Measurements from ENCODE around the gene SUSD4.

The SUSD4 gene

GRCh38 chr1:223227486-223228196, 136.3 kb downstream of the SUSD4 start:
- no peak for DNase-seq

DNA sequence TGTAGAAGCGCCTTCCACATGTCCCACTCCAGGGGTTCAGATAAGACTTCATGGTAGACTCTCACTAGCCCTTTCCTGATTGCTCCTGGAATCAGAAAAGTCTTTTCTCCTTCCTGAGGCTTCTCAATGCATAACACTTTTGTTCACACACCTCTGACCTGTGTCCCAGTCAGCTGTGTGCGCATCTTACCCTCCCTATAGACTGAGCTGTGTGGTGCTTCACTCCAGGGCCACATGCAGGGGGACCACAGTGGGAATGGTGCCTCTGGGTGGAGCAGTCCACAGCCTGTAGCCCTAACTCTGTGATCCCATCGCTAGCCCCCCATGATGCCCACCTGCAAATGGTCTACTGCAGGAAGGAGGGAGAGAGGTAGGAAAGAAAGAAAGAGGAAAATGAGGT, 136.9 kb downstream of the SUSD4 start:
- DNase-seq: no peak

DNA sequence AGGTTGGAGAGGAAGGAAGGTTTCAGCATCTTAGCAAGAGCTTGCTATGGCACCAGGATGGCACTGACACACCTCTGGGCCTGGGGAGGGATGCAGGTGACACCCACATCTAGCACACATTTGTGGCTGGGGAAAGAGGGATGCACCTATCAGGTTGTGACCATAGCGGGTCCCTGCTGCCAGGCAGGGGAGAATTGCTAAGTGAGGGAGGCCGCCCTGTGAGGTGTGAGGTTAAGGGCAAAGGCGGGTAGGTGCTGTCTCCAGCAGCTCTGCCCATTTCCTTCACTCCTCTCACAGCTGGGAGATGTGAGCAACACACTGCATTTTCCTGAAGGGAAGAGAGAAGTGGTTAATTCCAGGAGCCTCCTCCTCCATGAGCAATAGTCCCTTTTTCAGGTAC, 137.7 kb downstream of the SUSD4 start:
- no peak for DNase-seq

DNA sequence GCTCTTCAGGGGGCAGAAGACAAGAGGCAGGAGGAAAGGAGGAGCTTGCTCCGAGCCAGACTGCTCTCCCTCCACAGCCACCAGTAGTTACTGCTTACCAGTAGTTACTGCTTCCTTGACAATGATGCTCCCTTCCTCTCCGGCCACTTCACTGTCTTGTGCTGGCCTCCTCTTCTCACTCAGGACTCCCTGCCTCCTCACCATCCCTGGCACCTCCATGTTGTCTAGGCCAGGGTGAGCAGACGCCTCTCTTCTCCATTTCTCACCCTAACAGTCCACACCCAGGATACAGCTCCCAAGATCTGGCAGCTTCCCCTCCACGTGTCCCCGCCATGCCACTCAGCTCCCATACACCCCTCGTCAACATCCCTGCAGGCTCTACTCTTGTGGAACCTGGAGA, 138.5 kb downstream of the SUSD4 start:
- DNase-seq: no peak

GRCh38 chr1:223225061-223225460, 138.9 kb downstream of the SUSD4 start:
- no peak for DNase-seq

- no peak for DNase-seq
Measured at GRCh38 chr1:223224465-223224864, 139.5 kb downstream of the SUSD4 start.

DNA sequence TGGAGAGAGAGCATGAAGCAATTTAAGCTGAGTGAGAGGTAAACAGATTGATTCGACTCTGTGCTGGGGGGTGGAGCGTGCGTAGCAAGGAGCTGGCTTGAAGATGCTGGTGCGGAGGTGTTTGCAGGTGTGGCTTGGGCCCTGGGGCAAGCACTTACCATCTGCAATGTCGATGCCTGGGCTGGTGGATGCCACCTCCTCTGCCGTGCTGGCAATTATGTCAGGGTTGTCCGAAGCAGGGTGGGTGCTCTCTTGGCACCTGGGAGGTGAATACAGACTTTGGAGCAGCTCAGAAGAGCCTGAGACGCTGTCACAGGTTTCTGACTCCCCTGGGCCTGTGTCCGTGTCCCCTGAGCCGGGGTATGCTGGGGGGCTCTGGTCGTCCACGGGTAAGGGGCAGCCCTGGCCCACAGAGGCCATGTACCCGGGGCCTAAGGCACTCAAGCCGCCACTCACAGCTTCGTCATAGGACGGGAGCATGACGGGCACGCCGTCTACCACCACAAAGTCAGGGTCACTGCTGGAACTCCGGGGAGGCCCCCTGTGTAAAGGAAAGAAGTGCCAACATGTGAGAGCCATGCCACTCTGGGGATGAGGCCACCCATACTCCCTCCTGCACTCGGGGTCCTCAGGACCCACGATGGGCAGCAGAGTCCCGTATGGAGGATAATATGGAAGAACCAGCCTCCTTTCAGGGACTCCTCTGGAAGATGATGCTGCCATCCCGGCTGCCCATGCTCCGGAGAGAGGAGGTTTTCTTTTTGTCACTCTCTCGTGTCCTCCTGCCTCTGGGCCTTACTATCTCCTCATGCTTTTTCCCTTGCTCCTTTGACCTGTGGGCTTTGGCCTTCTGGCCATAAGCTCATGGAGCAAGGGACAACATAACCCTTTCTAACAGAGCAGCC, 140.6 kb downstream of the SUSD4 start:
- no peak for DNase-seq

- DNase-seq: no peak
Measured at GRCh38 chr1:223222377-223222776, 141.6 kb downstream of the SUSD4 start.

- no peak for DNase-seq
Measured at GRCh38 chr1:223221686-223222085, 142.3 kb downstream of the SUSD4 start.

DNA sequence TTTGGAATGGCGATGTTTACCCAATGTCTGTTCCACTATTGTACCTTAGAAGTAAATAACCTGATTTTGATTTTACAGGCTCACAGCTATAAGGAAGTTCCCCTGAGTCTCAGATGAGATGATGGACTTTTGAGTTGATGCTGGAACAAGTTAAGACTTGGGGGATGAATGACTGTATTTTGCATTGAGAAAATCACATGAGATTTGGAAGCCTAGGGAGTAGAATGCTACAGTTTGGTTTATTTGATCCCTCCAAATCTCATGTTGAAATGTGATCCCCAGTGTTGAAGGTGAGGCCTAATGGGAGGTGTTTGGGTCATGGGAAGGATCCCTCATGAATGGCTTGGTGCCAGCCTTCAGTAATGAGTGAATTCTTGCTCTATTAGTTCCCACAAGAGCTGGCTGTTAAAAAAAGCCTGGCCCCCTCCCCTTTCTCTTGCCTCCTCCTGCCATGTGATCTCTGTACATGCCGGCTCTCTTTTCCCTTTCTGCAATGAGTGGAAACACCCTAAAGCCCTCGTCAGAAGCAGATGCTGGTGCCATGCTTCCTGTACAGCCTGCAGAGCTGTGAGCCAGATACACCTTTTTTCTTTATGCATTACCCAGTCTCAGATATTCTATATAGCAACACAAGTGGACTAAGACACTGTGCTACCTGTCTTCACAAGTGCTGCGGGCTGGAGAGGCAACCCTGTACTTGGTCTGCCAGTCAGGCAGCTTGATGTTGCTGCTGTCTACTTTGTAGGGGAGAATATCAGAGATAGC, 143.9 kb downstream of the SUSD4 start:
- no peak for DNase-seq

DNA sequence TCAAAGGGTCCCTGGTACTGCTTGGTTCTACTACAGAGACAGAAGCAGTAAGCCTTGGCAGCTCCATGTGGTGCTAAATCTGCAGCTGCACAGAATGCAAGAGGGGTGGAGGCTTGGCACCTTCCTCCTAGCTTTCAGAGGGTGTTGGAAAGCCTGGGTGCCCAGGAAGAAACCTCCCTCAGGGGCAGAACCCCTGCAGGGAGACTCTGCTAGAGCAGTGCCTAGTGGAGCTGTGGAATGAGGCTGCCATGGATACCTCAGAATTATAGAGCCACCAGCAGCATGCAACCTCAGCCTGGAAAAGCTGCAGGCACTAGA, 144.7 kb downstream of the SUSD4 start:
- no peak for DNase-seq

GRCh38 chr1:223217781-223218180, 146.2 kb downstream of the SUSD4 start:
- DNase-seq: no peak

DNA sequence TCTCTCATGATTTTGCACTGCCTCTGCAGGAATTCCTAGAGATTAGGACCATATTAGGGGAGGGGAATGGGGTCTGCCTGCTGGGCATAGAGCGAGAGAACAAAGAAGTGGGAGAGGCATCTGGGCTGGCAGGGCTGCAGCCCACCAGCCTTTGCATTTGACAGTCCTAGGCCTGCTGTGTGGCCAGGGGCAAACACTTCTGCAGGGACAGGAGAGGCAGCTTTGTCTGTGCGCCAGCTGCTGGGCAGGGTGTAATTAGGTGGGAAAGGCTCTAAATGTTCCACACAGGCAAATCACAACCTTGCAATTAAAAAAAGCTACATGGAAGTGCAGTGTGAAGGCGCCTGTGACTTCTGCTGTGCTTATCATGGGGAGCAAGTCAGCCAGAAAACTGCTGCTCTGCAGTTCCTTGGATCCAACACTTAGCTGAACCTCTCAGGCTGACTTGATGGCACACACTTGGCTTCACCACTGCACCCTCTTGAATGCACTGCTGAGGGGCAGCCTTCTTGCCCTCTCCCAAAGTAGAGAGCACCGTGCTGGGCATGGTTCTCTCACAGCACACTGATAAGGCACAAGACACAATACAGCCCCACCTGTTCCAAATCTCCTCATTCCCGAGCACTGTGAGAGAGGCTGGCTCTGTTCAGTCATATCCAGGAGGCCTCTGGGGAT, 147.3 kb downstream of the SUSD4 start:
- DNase-seq: no peak

- no peak for DNase-seq
Measured at GRCh38 chr1:223216074-223216473, 147.9 kb downstream of the SUSD4 start.

DNA sequence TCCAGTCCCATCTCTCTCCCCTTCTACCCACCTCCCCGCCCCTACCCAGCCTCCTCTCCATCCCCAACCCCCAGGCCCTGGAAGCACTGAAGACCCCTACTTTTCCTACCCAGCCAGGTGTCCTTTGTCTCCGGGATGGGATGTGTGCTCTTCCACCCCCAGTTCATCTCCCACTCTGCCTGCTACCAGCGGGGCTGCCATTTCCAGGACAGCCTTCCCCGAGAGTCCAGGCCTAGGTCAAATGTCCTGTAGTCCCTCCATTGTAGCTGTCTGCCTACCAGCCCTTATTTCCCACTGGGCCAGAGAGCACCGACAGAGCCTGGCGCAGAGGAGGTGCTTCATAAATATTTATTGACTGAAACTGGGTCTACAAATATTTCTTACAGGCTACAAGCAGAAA, 148.9 kb downstream of the SUSD4 start:
- DNase-seq: no peak

GRCh38 chr1:223214261-223214807, 149.6 kb downstream of the SUSD4 start:
- DNase-seq: no peak

- DNase-seq: no peak
Measured at GRCh38 chr1:223212441-223212840, 151.5 kb downstream of the SUSD4 start.

GRCh38 chr1:223211323-223211985, 152.5 kb downstream of the SUSD4 start:
- DNase-seq: no peak

GRCh38 chr1:223210788-223211120, 153.2 kb downstream of the SUSD4 start:
- no peak for DNase-seq

DNA sequence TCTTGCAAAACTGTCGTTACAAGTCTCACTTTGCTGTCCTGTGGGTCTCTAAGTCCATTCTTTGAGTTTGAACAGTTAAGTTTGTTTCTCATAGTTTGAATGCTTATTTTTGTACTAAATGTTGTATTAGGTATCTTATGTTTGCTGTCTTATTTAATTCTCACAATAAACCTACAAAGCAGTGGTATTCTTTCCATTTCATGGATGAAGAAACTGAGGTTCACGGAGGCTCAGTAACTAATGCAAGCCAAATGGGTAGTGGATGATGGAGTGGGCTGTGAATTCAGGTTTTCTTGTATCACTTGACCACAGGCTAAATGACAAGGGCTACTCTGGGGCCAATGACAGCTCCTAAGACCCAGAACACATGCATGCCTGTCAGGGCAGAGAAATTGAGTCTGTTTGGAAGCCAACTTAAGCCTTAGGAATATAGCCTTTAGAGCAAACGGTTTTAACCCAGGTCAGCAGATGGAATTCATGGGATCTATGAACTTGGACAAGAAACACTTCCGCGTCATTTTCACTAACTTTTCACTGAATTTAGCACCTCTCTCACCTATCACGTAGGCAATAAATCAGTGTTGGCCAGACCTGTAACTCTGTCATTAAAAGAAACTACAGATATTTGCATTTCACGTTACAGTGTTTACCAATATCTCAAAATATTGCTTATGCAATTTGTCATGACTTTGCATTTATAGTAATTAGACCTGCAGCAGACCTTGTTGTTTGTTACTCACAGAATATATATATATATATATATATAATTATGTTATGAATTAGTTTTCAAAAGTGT, 153.8 kb downstream of the SUSD4 start:
- DNase-seq: no peak

DNA sequence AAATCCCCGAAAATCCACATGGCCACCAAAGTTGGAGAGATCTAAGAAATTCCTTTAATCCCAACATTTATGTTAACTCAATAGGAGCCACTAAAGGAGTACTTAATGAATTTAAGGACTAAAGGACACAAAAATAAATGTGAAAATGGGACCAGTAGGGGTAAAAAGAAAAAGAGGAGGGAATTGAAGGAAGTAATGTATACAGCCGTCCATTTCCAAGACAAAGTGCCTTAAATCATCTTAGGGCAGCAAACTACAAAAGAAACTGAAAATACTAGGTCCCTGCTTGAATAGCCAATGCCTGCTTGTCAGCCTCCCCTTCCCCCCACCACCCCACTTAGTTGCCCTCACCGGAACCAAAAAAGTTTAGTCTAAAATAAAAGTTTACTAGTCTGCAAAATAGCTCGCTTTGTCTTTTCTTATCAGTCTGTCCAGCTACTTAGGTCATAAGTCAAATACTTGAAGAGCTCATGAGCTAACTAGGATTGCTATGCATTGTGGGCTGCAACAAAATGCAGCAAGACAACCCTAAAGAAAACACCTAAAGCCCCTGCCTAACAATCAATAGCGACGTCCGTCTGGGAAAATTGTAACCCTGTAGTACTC, 154.6 kb downstream of the SUSD4 start:
- DNase-seq: no peak

Data from activated naive CD4-positive, alpha-beta T cell (primary cell).